ENCODE results near the gene VIPR2. TPM values are rescaled to one million over a fixed set of nuclear protein-coding genes. Genes with fewer than 3 reads are reported as not detected.

VIPR2 gene
- total RNA-seq, 1 experiment from 2014 or later = not detected

- Histone ChIP-seq H3K9me3 (replicated peaks) (no peaks in the 10 kb centered on the region), H3K27me3 (replicated peaks) (peaks cover 6% of the 10 kb centered on the region; the same call in 1 of the 2 replicates), H3K4me3 (no peak overlapping the region), H3K4me1 (replicated peaks) (no peaks in the 10 kb centered on the region), H3K27ac (no peak overlapping the region), H3K36me3 (no peaks in the 10 kb centered on the region)
- no peak for DNase-seq (ENCODE audit: low read depth in 1 of 2, low spot score in 2 of 2)
Measured at GRCh38 chr7:159117366-159118196, 27.1 kb downstream of the VIPR2 start.

GRCh38 chr7:159116581-159117339, 27.9 kb downstream of the VIPR2 start:
- H3K4me1 ChIP-seq (replicated peaks) = no peaks in the 10 kb centered on the region
- no peaks in the 10 kb centered on the region for H3K36me3 ChIP-seq
- H3K4me3 ChIP-seq = no peak overlapping the region
- peaks cover 6% of the 10 kb centered on the region; the same call in 1 of the 2 replicates for H3K27me3 ChIP-seq (replicated peaks)
- no peak for DNase-seq (ENCODE audit: low read depth in 1 of 2, low spot score in 2 of 2)
- no peak overlapping the region for H3K27ac ChIP-seq
- no peaks in the 10 kb centered on the region for H3K9me3 ChIP-seq (replicated peaks)

GRCh38 chr7:159115601-159116501, 28.8 kb downstream of the VIPR2 start:
- H3K9me3 ChIP-seq (replicated peaks) = no peaks in the 10 kb centered on the region
- H3K4me3 ChIP-seq = no peak overlapping the region
- H3K27ac ChIP-seq = no peak overlapping the region
- H3K4me1 ChIP-seq (replicated peaks) = no peaks in the 10 kb centered on the region
- no peak for DNase-seq (ENCODE audit: low read depth in 1 of 2, low spot score in 2 of 2)
- no peaks in the 10 kb centered on the region for H3K36me3 ChIP-seq
- peaks cover 6% of the 10 kb centered on the region; the same call in 1 of the 2 replicates for H3K27me3 ChIP-seq (replicated peaks)

DNA sequence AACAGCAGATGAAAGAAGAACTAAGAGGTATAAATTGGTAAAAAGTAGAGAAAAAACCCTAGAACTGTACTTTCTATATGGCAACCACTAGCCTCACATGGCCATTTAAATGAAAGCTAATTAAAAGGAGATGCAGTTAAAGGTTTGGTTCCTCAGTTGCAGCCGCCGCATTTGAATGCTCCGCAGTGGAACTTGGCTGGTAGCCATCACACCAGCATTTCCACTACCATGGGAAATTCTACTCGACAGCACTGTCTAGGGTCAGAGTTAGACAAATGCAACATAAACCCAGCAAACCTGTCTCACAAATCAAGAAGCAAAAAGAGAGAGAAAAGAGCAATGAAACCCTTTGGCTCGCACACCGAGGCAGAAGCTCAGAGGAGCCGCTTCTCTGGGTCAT, 29.7 kb downstream of the VIPR2 start:
- peaks cover 6% of the 10 kb centered on the region; the same call in 1 of the 2 replicates for H3K27me3 ChIP-seq (replicated peaks)

DNA sequence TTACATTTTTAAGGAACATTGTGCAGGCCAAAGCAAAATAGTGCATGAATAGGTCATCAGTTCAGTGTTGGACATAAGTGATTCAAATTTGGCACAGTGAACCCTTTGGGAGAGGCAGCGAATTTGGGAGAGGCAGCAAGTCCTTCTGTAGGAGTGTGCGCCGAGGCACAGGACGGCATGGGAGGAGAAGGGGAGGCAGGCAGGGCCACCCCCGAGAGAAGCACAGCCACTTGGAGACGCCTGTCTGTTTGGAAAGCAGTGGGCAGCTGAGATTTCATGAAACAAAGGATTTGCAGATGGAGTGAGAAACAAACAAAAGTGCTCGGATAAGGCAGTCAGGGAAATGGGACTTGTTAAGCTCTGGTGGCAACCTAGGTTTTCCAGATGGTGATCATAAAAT, 30.6 kb downstream of the VIPR2 start:
- Histone ChIP-seq H3K4me3 (no peak overlapping the region), H3K9me3 (replicated peaks) (no peaks in the 10 kb centered on the region), H3K36me3 (no peaks in the 10 kb centered on the region), H3K4me1 (replicated peaks) (no peaks in the 10 kb centered on the region), H3K27me3 (replicated peaks) (peaks cover 6% of the 10 kb centered on the region; the same call in 1 of the 2 replicates), H3K27ac (no peak overlapping the region)
- no peak for DNase-seq (ENCODE audit: low read depth in 1 of 2, low spot score in 2 of 2)

More for the DNA sequence above, 29.7 kb downstream of the VIPR2 start:
- no peaks in the 10 kb centered on the region for H3K9me3 ChIP-seq (replicated peaks)
- no peak for DNase-seq (ENCODE audit: low read depth in 1 of 2, low spot score in 2 of 2)
- H3K4me3 ChIP-seq = no peak overlapping the region
- H3K4me1 ChIP-seq (replicated peaks) = no peaks in the 10 kb centered on the region
- H3K36me3 ChIP-seq = no peaks in the 10 kb centered on the region
- H3K27ac ChIP-seq = no peak overlapping the region

DNA sequence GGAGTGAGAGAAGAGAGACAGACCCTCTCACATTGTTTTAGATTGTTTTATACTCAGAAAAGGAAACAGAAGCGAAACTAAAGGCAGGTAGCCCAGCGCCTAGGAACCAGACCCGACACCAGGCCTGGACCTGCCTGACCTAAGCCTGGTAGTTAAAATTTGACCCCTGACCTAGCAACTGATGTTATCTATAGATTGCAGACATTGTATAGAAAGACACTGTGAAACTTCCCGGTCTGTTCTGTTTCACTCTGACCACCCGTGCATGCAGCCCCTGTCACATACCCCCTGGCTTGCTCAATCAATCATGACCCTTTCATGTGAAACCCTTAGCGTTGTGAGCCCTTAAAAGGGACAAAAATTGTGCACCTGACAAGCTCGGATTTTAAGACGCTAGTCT, 31.6 kb downstream of the VIPR2 start:
- no peak overlapping the region for H3K4me3 ChIP-seq
- no peak for DNase-seq (ENCODE audit: low read depth in 1 of 2, low spot score in 2 of 2)

DNA sequence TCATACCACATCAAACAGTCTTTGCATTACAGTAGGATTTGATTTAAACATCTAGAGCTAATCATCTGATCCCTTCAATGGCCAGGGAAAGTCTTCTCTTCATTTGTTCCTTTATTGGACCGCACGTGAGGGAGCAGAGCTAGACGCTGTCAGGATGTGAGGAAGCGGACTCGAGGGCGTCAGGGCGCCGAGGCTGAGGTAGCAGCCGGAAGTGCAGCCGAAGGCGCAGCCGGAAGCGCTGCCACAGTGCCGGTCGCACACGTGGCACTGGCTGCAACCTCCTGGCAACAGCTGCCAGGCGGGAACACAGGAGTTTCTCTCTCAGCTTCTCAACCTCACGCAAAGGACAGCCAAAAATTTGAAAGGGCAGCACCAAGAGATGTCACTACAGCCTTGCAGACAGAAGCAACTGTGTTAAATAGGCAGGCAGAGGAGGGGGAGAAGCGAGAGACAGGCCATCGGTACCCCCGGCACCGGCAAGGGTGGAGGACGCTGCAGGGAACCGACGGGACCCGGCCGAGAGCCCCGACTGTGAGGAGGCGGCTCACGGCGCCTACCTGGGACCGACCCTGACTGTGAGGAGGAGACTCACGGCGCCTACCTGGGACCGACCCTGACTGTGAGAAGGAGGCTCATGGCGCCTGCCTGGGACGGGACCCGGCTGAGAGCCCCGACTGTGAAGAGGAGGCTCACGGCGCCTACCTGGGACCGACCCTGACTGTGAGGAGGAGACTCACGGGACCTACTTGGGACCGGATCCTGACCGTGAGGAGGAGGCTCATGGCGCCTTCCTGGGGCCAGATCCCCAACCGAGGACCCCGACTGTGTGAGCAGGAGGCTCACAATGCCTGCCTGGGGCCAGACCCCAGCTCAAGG, 32.3 kb downstream of the VIPR2 start:
- Histone ChIP-seq H3K27me3 (replicated peaks) (peaks cover 6% of the 10 kb centered on the region; the same call in 1 of the 2 replicates), H3K4me1 (replicated peaks) (no peaks in the 10 kb centered on the region), H3K4me3 (no peak overlapping the region), H3K9me3 (replicated peaks) (no peaks in the 10 kb centered on the region), H3K36me3 (no peaks in the 10 kb centered on the region), H3K27ac (no peak overlapping the region)
- no peak for DNase-seq (ENCODE audit: low read depth in 1 of 2, low spot score in 2 of 2)

More for the DNA sequence above, 31.6 kb downstream of the VIPR2 start:
- Histone ChIP-seq H3K27ac (no peak overlapping the region), H3K4me1 (replicated peaks) (no peaks in the 10 kb centered on the region), H3K36me3 (no peaks in the 10 kb centered on the region), H3K9me3 (replicated peaks) (no peaks in the 10 kb centered on the region), H3K27me3 (replicated peaks) (peaks cover 6% of the 10 kb centered on the region; the same call in 1 of the 2 replicates)

DNA sequence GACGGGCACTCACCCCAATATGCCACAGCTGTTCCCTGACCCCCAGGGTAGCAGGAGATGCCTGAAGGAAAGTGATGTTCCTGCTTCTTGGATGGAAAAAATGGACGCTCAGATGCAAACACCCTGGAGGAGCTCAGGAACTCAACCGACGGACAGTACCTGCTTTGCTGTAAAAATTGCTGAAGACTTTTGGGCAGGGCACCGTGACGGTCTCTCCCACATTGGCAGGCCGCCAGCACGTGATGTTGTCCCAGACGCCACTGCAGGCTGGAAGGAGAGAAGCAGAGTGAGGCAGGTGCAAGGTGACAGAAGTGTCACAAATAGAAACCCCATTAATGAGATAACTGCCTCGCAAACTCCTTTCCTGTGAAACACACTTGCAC, 35.0 kb downstream of the VIPR2 start:
- Histone ChIP-seq H3K27ac (no peak overlapping the region), H3K4me1 (replicated peaks) (no peaks in the 10 kb centered on the region), H3K4me3 (no peak overlapping the region), H3K36me3 (no peaks in the 10 kb centered on the region), H3K9me3 (replicated peaks) (no peaks in the 10 kb centered on the region), H3K27me3 (replicated peaks) (no peaks in the 10 kb centered on the region; the same call in 1 of the 2 replicates)
- no peak for DNase-seq (ENCODE audit: low read depth in 1 of 2, low spot score in 2 of 2)

- Histone ChIP-seq H3K4me3 (no peak overlapping the region), H3K27me3 (replicated peaks) (no peaks in the 10 kb centered on the region; the same call in 1 of the 2 replicates), H3K27ac (no peak overlapping the region), H3K9me3 (replicated peaks) (no peaks in the 10 kb centered on the region), H3K36me3 (no peaks in the 10 kb centered on the region), H3K4me1 (replicated peaks) (no peaks in the 10 kb centered on the region)
- DNase-seq (ENCODE audit: low read depth in 1 of 2, low spot score in 2 of 2) = no peak
Measured at GRCh38 chr7:159108941-159109652, 35.6 kb downstream of the VIPR2 start.

DNA sequence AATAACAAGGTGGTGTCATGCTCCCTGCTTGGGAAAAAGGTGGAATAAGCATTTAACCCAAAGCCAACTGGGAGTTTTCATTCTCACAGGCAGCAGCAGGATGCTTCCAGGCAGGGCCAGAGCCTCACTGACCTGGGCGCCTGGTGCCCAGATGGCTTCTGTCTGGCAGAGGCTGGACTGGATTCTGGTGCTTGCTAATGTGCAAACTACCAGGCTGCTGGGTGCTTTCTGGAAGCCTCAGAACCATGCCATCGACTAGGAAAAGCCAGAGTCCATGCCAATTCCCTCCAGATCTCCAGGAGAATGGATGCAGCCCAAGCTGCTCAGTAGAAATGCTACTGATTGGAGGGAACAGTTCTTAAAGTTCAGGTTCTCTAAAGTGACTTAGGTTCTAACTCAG, 36.2 kb downstream of the VIPR2 start:
- H3K36me3 ChIP-seq = no peaks in the 10 kb centered on the region
- no peaks in the 10 kb centered on the region for H3K9me3 ChIP-seq (replicated peaks)
- no peak overlapping the region for H3K4me3 ChIP-seq
- H3K4me1 ChIP-seq (replicated peaks) = no peaks in the 10 kb centered on the region
- H3K27me3 ChIP-seq (replicated peaks) = no peaks in the 10 kb centered on the region; the same call in 1 of the 2 replicates
- DNase-seq (ENCODE audit: low read depth in 1 of 2, low spot score in 2 of 2) = no peak
- H3K27ac ChIP-seq = no peak overlapping the region

DNA sequence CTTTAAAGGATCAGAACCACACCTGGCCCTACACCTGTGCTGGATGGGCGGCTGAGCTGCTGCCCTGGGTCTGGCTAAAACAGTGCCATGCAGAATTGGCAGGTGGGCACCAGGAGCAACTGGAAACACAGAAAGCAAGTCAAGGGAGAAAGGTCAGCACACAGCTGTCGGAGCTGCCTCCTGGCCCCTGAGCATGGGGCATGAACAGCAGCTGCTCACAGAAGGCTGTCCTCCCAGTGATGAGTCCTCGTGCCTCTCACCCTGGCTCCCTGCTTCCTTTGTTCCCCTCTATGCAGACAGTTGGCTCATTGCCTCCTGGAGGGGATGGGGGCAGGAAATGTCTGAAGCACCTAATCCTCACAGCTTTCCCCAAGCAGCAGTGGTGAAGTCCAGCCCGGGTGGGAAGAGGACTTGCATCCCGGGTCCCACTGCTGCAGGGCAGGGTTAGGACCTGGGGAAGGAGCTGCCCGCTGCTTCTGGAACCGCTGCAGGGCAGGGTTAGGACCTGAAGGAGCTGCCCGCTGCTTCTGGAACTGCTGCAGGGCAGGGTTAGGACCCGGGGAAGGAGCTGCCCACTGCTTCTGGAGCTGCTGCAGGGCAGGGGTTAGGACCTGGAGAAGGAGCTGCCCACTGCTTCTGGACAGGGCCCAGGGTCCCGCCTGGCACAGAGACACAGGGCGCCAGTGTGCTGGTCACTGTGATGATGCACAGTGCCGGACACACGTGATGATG, 37.3 kb downstream of the VIPR2 start:
- DNase-seq (ENCODE audit: low read depth in 1 of 2, low spot score in 2 of 2) = no peak
- Histone ChIP-seq H3K27ac (no peak overlapping the region), H3K27me3 (replicated peaks) (no peaks in the 10 kb centered on the region; the same call in 1 of the 2 replicates), H3K4me3 (no peak overlapping the region), H3K36me3 (no peaks in the 10 kb centered on the region), H3K9me3 (replicated peaks) (no peaks in the 10 kb centered on the region), H3K4me1 (replicated peaks) (no peaks in the 10 kb centered on the region)
